ENCODE data around the gene ETFA.

DNA sequence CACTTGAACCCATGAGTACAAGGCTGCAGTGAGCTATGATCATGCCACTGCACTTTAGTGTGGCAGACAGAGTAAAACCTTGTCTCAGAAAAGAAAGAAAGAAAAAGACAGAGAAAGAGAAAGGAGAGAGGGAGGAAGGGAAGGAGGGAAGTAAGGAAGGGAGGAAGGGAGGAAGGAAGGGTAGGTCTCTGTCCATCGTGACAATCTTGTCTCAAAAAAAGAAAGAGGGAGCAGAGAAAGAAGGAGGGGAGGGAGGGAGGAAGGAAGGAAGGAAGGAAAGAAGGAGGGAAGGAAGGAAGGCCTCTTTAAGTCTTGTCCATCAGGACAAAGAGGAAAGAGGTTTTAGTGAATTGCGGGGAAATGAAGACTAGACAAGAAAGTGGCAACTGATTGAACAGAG is 122.2 kb downstream of the ETFA start:
- TF ChIP-seq, protein P1, sequence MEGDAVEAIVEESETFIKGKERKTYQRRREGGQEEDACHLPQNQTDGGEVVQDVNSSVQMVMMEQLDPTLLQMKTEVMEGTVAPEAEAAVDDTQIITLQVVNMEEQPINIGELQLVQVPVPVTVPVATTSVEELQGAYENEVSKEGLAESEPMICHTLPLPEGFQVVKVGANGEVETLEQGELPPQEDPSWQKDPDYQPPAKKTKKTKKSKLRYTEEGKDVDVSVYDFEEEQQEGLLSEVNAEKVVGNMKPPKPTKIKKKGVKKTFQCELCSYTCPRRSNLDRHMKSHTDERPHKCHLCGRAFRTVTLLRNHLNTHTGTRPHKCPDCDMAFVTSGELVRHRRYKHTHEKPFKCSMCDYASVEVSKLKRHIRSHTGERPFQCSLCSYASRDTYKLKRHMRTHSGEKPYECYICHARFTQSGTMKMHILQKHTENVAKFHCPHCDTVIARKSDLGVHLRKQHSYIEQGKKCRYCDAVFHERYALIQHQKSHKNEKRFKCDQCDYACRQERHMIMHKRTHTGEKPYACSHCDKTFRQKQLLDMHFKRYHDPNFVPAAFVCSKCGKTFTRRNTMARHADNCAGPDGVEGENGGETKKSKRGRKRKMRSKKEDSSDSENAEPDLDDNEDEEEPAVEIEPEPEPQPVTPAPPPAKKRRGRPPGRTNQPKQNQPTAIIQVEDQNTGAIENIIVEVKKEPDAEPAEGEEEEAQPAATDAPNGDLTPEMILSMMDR (IDR thresholded peaks at IDR 0.05 in 4 of 5, conservative IDR thresholded peaks at IDR 0.05 in 1 of 5), result no peak
- no peak for TF ChIP-seq POLR2A (IDR thresholded peaks at IDR 0.05)

All from gastrocnemius medialis (tissue), 4 donors.